Right atrium auricular region (tissue), 2 donors: ENCODE data around the gene UQCC3. TPM values are rescaled to one million over a fixed set of nuclear protein-coding genes. Genes with fewer than 3 reads are reported as not detected.
"Not testable (repeated sequence)": the region's sequence is repeated elsewhere in the genome, so short reads cannot be mapped to it uniquely, and the experiment has no call there.

ENCODE experiments used
- DNase-seq: peaks from one replicate; pipeline ENCODE4 v3.0.0-alpha.2; 2019; ENCODE audit warnings: low spot score
- H3K27ac ChIP-seq, 2 donors: fragments of 200-600 bp; sonication (generic); 1 replicate in 1 of 2; 2 replicates in 1 of 2; pipeline ENCODE4 v1.5.1; 2016 to 2019
- H3K27me3 ChIP-seq, 2 donors: fragments of 200-600 bp; sonication (generic); one replicate each; pipeline versions ENCODE4 v1.5.1 to v1.6.0; 2017 to 2019
- H3K36me3 ChIP-seq: fragments of 200-600 bp; sonication (generic); one replicate; pipeline ENCODE4 v1.5.1; 2016
- H3K4me1 ChIP-seq, 2 donors: fragments of 200-600 bp; sonication (generic); one replicate each; pipeline versions ENCODE4 v1.5.1 to v1.6.0; 2017 to 2019
- H3K4me3 ChIP-seq, 2 donors: fragments of 200-600 bp; sonication (generic); 1 replicate in 1 of 2; 2 replicates in 1 of 2; pipeline ENCODE4 v1.5.1; 2017 to 2019; ENCODE audit warnings: mild to moderate bottlenecking in 1 of 2, moderate library complexity in 1 of 2
- H3K9me3 ChIP-seq, 2 donors: fragments of 200-600 bp; sonication (generic); one replicate each; pipeline ENCODE4 v1.5.1; 2019
- total RNA-seq, 2 donors: library from RNA; depleted of rRNA; stranded (reverse); fragments of >200 nt; gene quantifications; one replicate each; pipeline ENCODE4 v1.1.0, GENCODE V29; 2016
- TF ChIP-seq, protein P1 (sequence below), 2 donors: fragments of 200-600 bp; sonication (generic); IDR thresholded peaks; one replicate each; pipeline ENCODE4 v1.5.1; 2019; ENCODE audit warnings: antibody characterized with exemption in 2 of 2

UQCC3 gene
- total RNA-seq, 2 donors from 2014 or later: 5.0 to 8.7 TPM

- H3K4me3 ChIP-seq: peak overlapping the region; percentile 28 to 37
- no peak for DNase-seq
- H3K4me1 ChIP-seq: peaks cover 0 to 25% of the 10 kb centered on the region in 2 donors
- H3K36me3 ChIP-seq: peaks cover 28% of the 10 kb centered on the region
- H3K27me3 ChIP-seq: no peaks in the 10 kb centered on the region
- TF ChIP-seq, protein P1, sequence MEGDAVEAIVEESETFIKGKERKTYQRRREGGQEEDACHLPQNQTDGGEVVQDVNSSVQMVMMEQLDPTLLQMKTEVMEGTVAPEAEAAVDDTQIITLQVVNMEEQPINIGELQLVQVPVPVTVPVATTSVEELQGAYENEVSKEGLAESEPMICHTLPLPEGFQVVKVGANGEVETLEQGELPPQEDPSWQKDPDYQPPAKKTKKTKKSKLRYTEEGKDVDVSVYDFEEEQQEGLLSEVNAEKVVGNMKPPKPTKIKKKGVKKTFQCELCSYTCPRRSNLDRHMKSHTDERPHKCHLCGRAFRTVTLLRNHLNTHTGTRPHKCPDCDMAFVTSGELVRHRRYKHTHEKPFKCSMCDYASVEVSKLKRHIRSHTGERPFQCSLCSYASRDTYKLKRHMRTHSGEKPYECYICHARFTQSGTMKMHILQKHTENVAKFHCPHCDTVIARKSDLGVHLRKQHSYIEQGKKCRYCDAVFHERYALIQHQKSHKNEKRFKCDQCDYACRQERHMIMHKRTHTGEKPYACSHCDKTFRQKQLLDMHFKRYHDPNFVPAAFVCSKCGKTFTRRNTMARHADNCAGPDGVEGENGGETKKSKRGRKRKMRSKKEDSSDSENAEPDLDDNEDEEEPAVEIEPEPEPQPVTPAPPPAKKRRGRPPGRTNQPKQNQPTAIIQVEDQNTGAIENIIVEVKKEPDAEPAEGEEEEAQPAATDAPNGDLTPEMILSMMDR (IDR thresholded peaks at IDR 0.05): no peak
- H3K9me3 ChIP-seq: no peaks in the 10 kb centered on the region
- H3K27ac ChIP-seq: peak overlapping the region; percentile 7 to 55
Measured at GRCh38 chr11:62687508-62688396, 16.3 kb downstream of the UQCC3 start.

DNA sequence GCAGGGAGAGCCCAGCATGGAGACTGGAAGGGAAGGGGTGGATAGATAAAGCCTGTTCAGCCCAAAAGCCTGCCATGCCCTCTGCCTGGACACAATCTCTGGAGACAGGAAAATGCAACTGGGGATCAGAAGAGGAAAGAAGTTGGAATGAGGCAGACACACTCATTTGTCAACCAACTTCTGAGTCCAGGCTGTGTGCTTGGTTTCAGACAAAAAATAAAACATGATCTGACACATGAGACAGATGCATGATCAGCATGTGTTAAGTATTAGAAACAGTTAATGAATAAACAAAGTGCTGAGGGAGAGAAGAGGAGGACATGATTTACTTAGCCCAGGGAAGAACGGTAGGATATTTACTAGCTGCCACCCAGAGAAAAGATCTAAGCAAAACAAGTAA lies 17.0 kb downstream of the UQCC3 start:
- TF ChIP-seq, protein P1 (IDR thresholded peaks at IDR 0.05): no peak

GRCh38 chr11:62689421-62690183 lies 18.1 kb downstream of the UQCC3 start, which contains the start of gene LRRN4CL:
Gene LRRN4CL, minus strand, starts transcription at chr11:62689530. Its CDS starts 1,022 bp downstream, at chr11:62688508.
- H3K27me3 ChIP-seq: no peaks in the 10 kb centered on the region
- peak; percentile 93 for DNase-seq
- H3K9me3 ChIP-seq: no peaks in the 10 kb centered on the region
- peak within 1 kb of the TSS; percentile 13 to 37 for H3K4me3 ChIP-seq
- H3K36me3 ChIP-seq: peaks cover 31% of the 10 kb centered on the region
- H3K27ac ChIP-seq: peak within 1 kb of the TSS; percentile 48 to 55
- H3K4me1 ChIP-seq: peaks cover 0 to 28% of the 10 kb centered on the region in 2 donors
- TF ChIP-seq, protein P1 (IDR thresholded peaks at IDR 0.05): no peak

More for the DNA sequence above, 17.0 kb downstream of the UQCC3 start:
- Histone ChIP-seq H3K27me3 (no peaks in the 10 kb centered on the region), H3K36me3 (peaks cover 31% of the 10 kb centered on the region), H3K9me3 (no peaks in the 10 kb centered on the region), H3K4me1 (peaks cover 0 to 25% of the 10 kb centered on the region in 2 donors), H3K27ac (peak overlapping the region in 1 of 2 donors; percentile 55), H3K4me3 (peak overlapping the region in 1 of 2 donors; percentile 37)
- DNase-seq: no peak

- not testable (repeated sequence) for H3K27me3 ChIP-seq, H3K9me3 ChIP-seq, H3K4me3 ChIP-seq, DNase-seq, H3K27ac ChIP-seq
- Histone ChIP-seq H3K4me1 (peaks cover 0 to 22% of the 10 kb centered on the region in 2 donors), H3K36me3 (peaks cover 31% of the 10 kb centered on the region)
Measured at GRCh38 chr11:62693624-62694023, 22.2 kb downstream of the UQCC3 start.

GRCh38 chr11:62694455-62695167 lies 23.1 kb downstream of the UQCC3 start:
- Histone ChIP-seq H3K4me3 (no peak overlapping the region), H3K27ac (no peak overlapping the region), H3K4me1 (peaks cover 0 to 14% of the 10 kb centered on the region in 2 donors), H3K36me3 (peaks cover 31% of the 10 kb centered on the region), H3K9me3 (no peaks in the 10 kb centered on the region), H3K27me3 (no peaks in the 10 kb centered on the region)
- DNase-seq: peak; percentile 89
- TF ChIP-seq, protein P1 (IDR thresholded peaks at IDR 0.05): peak; percentile 72 to 83
